ENCODE results near the gene SPRTN. TPM values are rescaled to one million over a fixed set of nuclear protein-coding genes. Genes with fewer than 3 reads are reported as not detected.

SPRTN gene
- total and polyA plus RNA-seq, 9 donors, result 3.9 to 11.7 (median 8.1) TPM

GRCh38 chr1:231381729-231382128, 43.6 kb downstream of the SPRTN start:
- WGBS, 3 donors, result 51 to 64% (median 52%) methylated on average over 2 of the region's 2 CpGs
- no peak overlapping the region for H3K4me3 ChIP-seq
- peaks cover 1% of the 10 kb centered on the region for H3K4me1 ChIP-seq (ENCODE audit: insufficient read depth)
- H3K27me3 ChIP-seq, result no peaks in the 10 kb centered on the region
- no peaks in the 10 kb centered on the region for H3K36me3 ChIP-seq
- intact Hi-C loops (cut with DNase I), result no loop called here
- H3K27ac ChIP-seq, result no peak overlapping the region
- no peak for DNase-seq
- H3K9me3 ChIP-seq, result no peaks in the 10 kb centered on the region
- TF ChIP-seq POLR2A (IDR thresholded peaks at IDR 0.05) (no peak), CTCF (IDR thresholded peaks at IDR 0.05) (no peak), EP300 (IDR thresholded peaks at IDR 0.05) (no peak)

GRCh38 chr1:231382426-231382825, 44.3 kb downstream of the SPRTN start:
- DNase-seq, result no peak
- Histone ChIP-seq H3K4me1 (ENCODE audit: insufficient read depth) (peaks cover 1% of the 10 kb centered on the region), H3K27me3 (no peaks in the 10 kb centered on the region), H3K4me3 (no peak overlapping the region), H3K36me3 (no peaks in the 10 kb centered on the region), H3K9me3 (no peaks in the 10 kb centered on the region), H3K27ac (no peak overlapping the region)
- intact Hi-C loops (cut with DNase I), result no loop called here
- WGBS, 3 donors, result 89 to 95% (median 92%) methylated on average over 3 of the region's 3 CpGs
- TF ChIP-seq POLR2A (IDR thresholded peaks at IDR 0.05), result no peak

GRCh38 chr1:231383159-231383860, 45.2 kb downstream of the SPRTN start:
- TF ChIP-seq CTCF (IDR thresholded peaks at IDR 0.05) (no peak), EP300 (IDR thresholded peaks at IDR 0.05) (no peak), POLR2A (IDR thresholded peaks at IDR 0.05) (no peak)

GRCh38 chr1:231384696-231385415, 46.8 kb downstream of the SPRTN start:
- Histone ChIP-seq H3K4me1 (ENCODE audit: insufficient read depth) (peaks cover 1% of the 10 kb centered on the region), H3K36me3 (no peaks in the 10 kb centered on the region), H3K4me3 (no peak overlapping the region), H3K27me3 (no peaks in the 10 kb centered on the region), H3K9me3 (no peaks in the 10 kb centered on the region), H3K27ac (no peak overlapping the region)
- intact Hi-C loops (cut with DNase I), result no loop called here
- DNase-seq, result no peak
- 96 to 97% (median 97%) methylated on average over 6 of the region's 6 CpGs for WGBS, 3 donors
- TF ChIP-seq POLR2A (IDR thresholded peaks at IDR 0.05) (no peak), CTCF (IDR thresholded peaks at IDR 0.05) (no peak), EP300 (IDR thresholded peaks at IDR 0.05) (no peak)

More at GRCh38 chr1:231383159-231383860, 45.2 kb downstream of the SPRTN start:
- peaks cover 2% of the 10 kb centered on the region for H3K4me1 ChIP-seq (ENCODE audit: insufficient read depth)
- H3K27me3 ChIP-seq, result no peaks in the 10 kb centered on the region
- WGBS, 3 donors, result 76 to 80% (median 78%) methylated on average over 5 of the region's 5 CpGs
- intact Hi-C loops (cut with DNase I), result no loop called here
- no peaks in the 10 kb centered on the region for H3K36me3 ChIP-seq
- H3K4me3 ChIP-seq, result no peak overlapping the region
- no peak overlapping the region for H3K27ac ChIP-seq
- H3K9me3 ChIP-seq, result no peaks in the 10 kb centered on the region
- no peak for DNase-seq

- no peaks in the 10 kb centered on the region for H3K9me3 ChIP-seq
- H3K4me3 ChIP-seq, result no peak overlapping the region
- peaks cover 1% of the 10 kb centered on the region for H3K4me1 ChIP-seq (ENCODE audit: insufficient read depth)
- TF ChIP-seq POLR2A (IDR thresholded peaks at IDR 0.05), result no peak
- no peak for TF ChIP-seq EP300 (IDR thresholded peaks at IDR 0.05)
- TF ChIP-seq CTCF (IDR thresholded peaks at IDR 0.05), result no peak
- H3K27ac ChIP-seq, result no peak overlapping the region
- no peaks in the 10 kb centered on the region for H3K27me3 ChIP-seq
- WGBS, 3 donors, result 94 to 97% (median 95%) methylated on average over 2 of the region's 2 CpGs
- H3K36me3 ChIP-seq, result no peaks in the 10 kb centered on the region
- intact Hi-C loops (cut with DNase I), result no loop called here
- DNase-seq, result no peak
Observed at GRCh38 chr1:231385416-231385748, 47.3 kb downstream of the SPRTN start.

All from ovary (tissue), 9 donors.